K562 (cell line): ENCODE results near the gene DENND1A.

Source experiments
- CCAR2 ChIP-seq: fragments of 200-400 bp; formaldehyde crosslinking; IDR thresholded peaks from 2 replicates; pipeline ENCODE4 v1.6.1; 2017; ENCODE audit warnings: mild to moderate bottlenecking, low read depth, low read length
- DACH1 ChIP-seq: fragments of 450-650 bp; IDR thresholded peaks from 2 replicates; pipeline ENCODE4 v1.6.1; 2018; ENCODE audit not compliant: partially characterized antibody
- MGA ChIP-seq: fragments of 450-650 bp; IDR thresholded peaks from 2 replicates; pipeline ENCODE4 v1.6.1; 2016; ENCODE audit warnings: mild to moderate bottlenecking, moderate library complexity
- NFIC ChIP-seq: fragments of 450-650 bp; IDR thresholded peaks from 2 replicates; pipeline ENCODE4 v1.6.1; 2017; ENCODE audit warnings: mild to moderate bottlenecking, inconsistent platforms
- NR4A1 ChIP-seq, 2 experiments: fragments of 250-450 bp in 1 of 2; fragments of 450-650 bp in 1 of 2; sonication (Bioruptor Pico) in 1 of 2; IDR thresholded peaks; 2 replicates each; pipeline versions ENCODE4 v1.4.0 to v1.6.1; 2016 to 2020; ENCODE audit warnings: mild to moderate bottlenecking in 2 of 2, missing compliant biosample characterization in 1 of 2, missing genetic modification characterization in 1 of 2, moderate library complexity in 1 of 2
- POLR2A ChIP-seq: fragments of 450-650 bp; conservative IDR thresholded peaks from 2 replicates; pipeline ENCODE4 v1.6.1; 2016
- RCOR1 ChIP-seq, 2 experiments: IDR thresholded peaks; 2 replicates each; pipeline ENCODE4 v1.6.1; 2012; ENCODE audit warnings: low read depth in 2 of 2, low read length in 2 of 2, borderline replicate concordance in 1 of 2, improper control_type of control experiment in 1 of 2
- ZNF175 ChIP-seq: fragments of 200-800 bp; sonication (Bioruptor generic); IDR thresholded peaks from 2 replicates; pipeline ENCODE4 v1.6.1; 2016; ENCODE audit warnings: low read depth, mild to moderate bottlenecking, missing genetic modification characterization, missing compliant biosample characterization
- ZNF263 ChIP-seq: sonication (generic); formaldehyde crosslinking; IDR thresholded peaks from 2 replicates; pipeline ENCODE4 v1.8.0; 2022; ENCODE audit warnings: mild to moderate bottlenecking, missing genetic modification reagents, borderline replicate concordance
- TF ChIP-seq, protein P1 (sequence below), 2 experiments: IDR thresholded peaks in 1 of 2; conservative IDR thresholded peaks in 1 of 2; 2 replicates each; pipeline ENCODE4 v1.6.1; 2016; ENCODE audit warnings: low read depth in 2 of 2, mild to moderate bottlenecking in 1 of 2, missing compliant biosample characterization in 1 of 2, missing genetic modification characterization in 1 of 2, moderate library complexity in 1 of 2
- TF ChIP-seq, protein P2 (sequence below), 3 experiments: IDR thresholded peaks in 2 of 3; conservative IDR thresholded peaks in 1 of 3; 2 replicates each; pipeline ENCODE4 v1.5.1; 2011 to 2012; ENCODE audit warnings: low read length in 3 of 3, mild to moderate bottlenecking in 3 of 3, control low read depth in 2 of 3, improper control_type of control experiment in 1 of 3, inconsistent platforms in 1 of 3, low read depth in 1 of 3, mixed read lengths in 1 of 3, moderate library complexity in 1 of 3; ENCODE audit not compliant: insufficient read depth in 2 of 3
- TF ChIP-seq, protein P3 (sequence below): sonication (generic); formaldehyde crosslinking; IDR thresholded peaks from 2 replicates; pipeline ENCODE4 v1.8.0; 2023; ENCODE audit warnings: mild to moderate bottlenecking, missing genetic modification reagents
- TF ChIP-seq, protein P4 (sequence below): sonication (generic); formaldehyde crosslinking; IDR thresholded peaks from 2 replicates; pipeline ENCODE4 v1.8.0; 2022; ENCODE audit warnings: missing genetic modification reagents, mild to moderate bottlenecking, moderate library complexity, borderline replicate concordance

DNA sequence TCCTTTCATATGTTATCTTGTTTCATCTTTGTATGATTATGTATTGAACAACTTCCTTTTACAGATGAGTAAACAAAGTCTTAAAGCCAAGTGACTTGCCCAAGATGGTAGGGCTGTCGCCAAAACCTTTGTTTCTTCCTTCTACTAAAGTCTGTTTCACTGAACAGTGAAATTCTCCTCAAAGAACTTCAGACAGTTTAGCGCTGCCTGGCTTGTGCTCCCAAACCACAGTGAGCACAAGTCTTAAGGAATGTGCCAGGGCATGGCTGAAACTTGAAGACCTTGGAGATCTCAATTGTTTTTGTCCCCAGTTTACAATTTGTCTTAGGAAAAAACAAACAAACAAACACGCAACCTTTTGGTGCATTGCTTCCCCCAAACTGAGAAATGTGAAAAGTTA lies 300.4 kb downstream of the DENND1A start:
- TF ChIP-seq, protein P1, sequence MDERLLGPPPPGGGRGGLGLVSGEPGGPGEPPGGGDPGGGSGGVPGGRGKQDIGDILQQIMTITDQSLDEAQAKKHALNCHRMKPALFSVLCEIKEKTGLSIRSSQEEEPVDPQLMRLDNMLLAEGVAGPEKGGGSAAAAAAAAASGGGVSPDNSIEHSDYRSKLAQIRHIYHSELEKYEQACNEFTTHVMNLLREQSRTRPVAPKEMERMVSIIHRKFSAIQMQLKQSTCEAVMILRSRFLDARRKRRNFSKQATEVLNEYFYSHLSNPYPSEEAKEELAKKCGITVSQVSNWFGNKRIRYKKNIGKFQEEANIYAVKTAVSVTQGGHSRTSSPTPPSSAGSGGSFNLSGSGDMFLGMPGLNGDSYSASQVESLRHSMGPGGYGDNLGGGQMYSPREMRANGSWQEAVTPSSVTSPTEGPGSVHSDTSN (CRISPR knock-in tag; IDR thresholded peaks at IDR 0.05; ENCODE audit: low read depth), result no peak
- TF ChIP-seq, protein P1 (tag; conservative IDR thresholded peaks at IDR 0.05; ENCODE audit: low read depth), result no peak
- TF ChIP-seq, protein P2, sequence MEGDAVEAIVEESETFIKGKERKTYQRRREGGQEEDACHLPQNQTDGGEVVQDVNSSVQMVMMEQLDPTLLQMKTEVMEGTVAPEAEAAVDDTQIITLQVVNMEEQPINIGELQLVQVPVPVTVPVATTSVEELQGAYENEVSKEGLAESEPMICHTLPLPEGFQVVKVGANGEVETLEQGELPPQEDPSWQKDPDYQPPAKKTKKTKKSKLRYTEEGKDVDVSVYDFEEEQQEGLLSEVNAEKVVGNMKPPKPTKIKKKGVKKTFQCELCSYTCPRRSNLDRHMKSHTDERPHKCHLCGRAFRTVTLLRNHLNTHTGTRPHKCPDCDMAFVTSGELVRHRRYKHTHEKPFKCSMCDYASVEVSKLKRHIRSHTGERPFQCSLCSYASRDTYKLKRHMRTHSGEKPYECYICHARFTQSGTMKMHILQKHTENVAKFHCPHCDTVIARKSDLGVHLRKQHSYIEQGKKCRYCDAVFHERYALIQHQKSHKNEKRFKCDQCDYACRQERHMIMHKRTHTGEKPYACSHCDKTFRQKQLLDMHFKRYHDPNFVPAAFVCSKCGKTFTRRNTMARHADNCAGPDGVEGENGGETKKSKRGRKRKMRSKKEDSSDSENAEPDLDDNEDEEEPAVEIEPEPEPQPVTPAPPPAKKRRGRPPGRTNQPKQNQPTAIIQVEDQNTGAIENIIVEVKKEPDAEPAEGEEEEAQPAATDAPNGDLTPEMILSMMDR (IDR thresholded peaks at IDR 0.05 in 2 of 3, conservative IDR thresholded peaks at IDR 0.05 in 1 of 3; ENCODE audit: insufficient read depth in 2 of 3, low read depth in 1 of 3, low read length in 3 of 3), result no peak
- TF ChIP-seq ZNF175 (CRISPR knock-in tag) (no peak), CCAR2 (no peak), ZNF263 (CRISPR knock-in tag) (no peak), NR4A1 (CRISPR knock-in tag; IDR thresholded peaks at IDR 0.05) (no peak), NR4A1 (tag; IDR thresholded peaks at IDR 0.05) (no peak), MGA (no peak), RCOR1 (IDR thresholded peaks at IDR 0.05; ENCODE audit: borderline replicate concordance in 1 of 2, low read depth in 2 of 2, low read length in 2 of 2) (no peak), DACH1 (no peak), POLR2A (no peak), NFIC (no peak)
- TF ChIP-seq, protein P3, sequence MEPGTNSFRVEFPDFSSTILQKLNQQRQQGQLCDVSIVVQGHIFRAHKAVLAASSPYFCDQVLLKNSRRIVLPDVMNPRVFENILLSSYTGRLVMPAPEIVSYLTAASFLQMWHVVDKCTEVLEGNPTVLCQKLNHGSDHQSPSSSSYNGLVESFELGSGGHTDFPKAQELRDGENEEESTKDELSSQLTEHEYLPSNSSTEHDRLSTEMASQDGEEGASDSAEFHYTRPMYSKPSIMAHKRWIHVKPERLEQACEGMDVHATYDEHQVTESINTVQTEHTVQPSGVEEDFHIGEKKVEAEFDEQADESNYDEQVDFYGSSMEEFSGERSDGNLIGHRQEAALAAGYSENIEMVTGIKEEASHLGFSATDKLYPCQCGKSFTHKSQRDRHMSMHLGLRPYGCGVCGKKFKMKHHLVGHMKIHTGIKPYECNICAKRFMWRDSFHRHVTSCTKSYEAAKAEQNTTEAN (CRISPR knock-in tag), result no peak
- TF ChIP-seq, protein P4, sequence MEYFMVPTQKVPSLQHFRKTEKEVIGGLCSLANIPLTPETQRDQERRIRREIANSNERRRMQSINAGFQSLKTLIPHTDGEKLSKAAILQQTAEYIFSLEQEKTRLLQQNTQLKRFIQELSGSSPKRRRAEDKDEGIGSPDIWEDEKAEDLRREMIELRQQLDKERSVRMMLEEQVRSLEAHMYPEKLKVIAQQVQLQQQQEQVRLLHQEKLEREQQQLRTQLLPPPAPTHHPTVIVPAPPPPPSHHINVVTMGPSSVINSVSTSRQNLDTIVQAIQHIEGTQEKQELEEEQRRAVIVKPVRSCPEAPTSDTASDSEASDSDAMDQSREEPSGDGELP (CRISPR knock-in tag), result no peak
